SK-N-SH treated with all-trans-retinoic acid at 6 μM for 48 hours (cell line): ENCODE data around the gene LEPR.

Experiments
- ATAC-seq: fragments of 200-7000 bp; cut with Tn5 transposase; 3 replicates; pipeline ENCODE4 v1.9.1; 2020; ENCODE audit warnings: mild to moderate bottlenecking, moderate library complexity
- ARNTL ChIP-seq: fragments of 450-650 bp; formaldehyde crosslinking; IDR thresholded peaks from 2 replicates; pipeline ENCODE4 v1.5.0; 2020; ENCODE audit warnings: low read depth, mild to moderate bottlenecking, moderate library complexity, borderline replicate concordance
- BACH2 ChIP-seq: fragments of 250-450 bp; sonication (Bioruptor Pico); IDR thresholded peaks from 2 replicates; pipeline ENCODE4 v1.9.0; 2021; ENCODE audit warnings: mild to moderate bottlenecking, borderline replicate concordance
- CSDC2 ChIP-seq: fragments of 250-450 bp; sonication (Bioruptor Pico); IDR thresholded peaks from 2 replicates; pipeline ENCODE4 v1.5.0; 2020; ENCODE audit warnings: mild to moderate bottlenecking, moderate library complexity
- GLIS3 ChIP-seq: fragments of 250-450 bp; sonication (Bioruptor Pico); IDR thresholded peaks from 2 replicates; pipeline ENCODE4 v1.5.0; 2020; ENCODE audit warnings: mild to moderate bottlenecking, moderate library complexity
- ISL1 ChIP-seq: fragments of 250-450 bp; sonication (Bioruptor Pico); IDR thresholded peaks from 2 replicates; pipeline ENCODE4 v2.1.2; 2022; ENCODE audit warnings: mild to moderate bottlenecking, moderate library complexity
- RARB ChIP-seq: fragments of 250-450 bp; sonication (Bioruptor Pico); IDR thresholded peaks from 2 replicates; pipeline ENCODE4 v1.8.0; 2021; ENCODE audit warnings: mild to moderate bottlenecking, moderate library complexity
- SNAI2 ChIP-seq: fragments of 250-450 bp; sonication (Bioruptor Pico); IDR thresholded peaks from 2 replicates; pipeline ENCODE4 v1.5.0; 2020; ENCODE audit warnings: mild to moderate bottlenecking, moderate library complexity
- TCF4 ChIP-seq: fragments of 250-450 bp; sonication (Bioruptor Pico); IDR thresholded peaks from 2 replicates; pipeline ENCODE4 v1.8.0; 2021; ENCODE audit warnings: mild to moderate bottlenecking, moderate library complexity, borderline replicate concordance
- TOX ChIP-seq: fragments of 250-450 bp; sonication (Bioruptor Pico); IDR thresholded peaks from 2 replicates; pipeline ENCODE4 v1.8.0; 2021; ENCODE audit warnings: mild to moderate bottlenecking, moderate library complexity, borderline replicate concordance
- ZC3H10 ChIP-seq: fragments of 250-450 bp; sonication (Bioruptor Pico); IDR thresholded peaks from 2 replicates; pipeline ENCODE4 v1.5.1; 2021; ENCODE audit warnings: mild to moderate bottlenecking, moderate library complexity
- ZFP3 ChIP-seq: fragments of 250-450 bp; sonication (Bioruptor Pico); IDR thresholded peaks from 2 replicates; pipeline ENCODE4 v1.5.0; 2020; ENCODE audit warnings: mild to moderate bottlenecking, moderate library complexity
- ZFP30 ChIP-seq: fragments of 450-650 bp; formaldehyde crosslinking; IDR thresholded peaks from 2 replicates; pipeline ENCODE4 v1.5.0; 2022; ENCODE audit warnings: mild to moderate bottlenecking, moderate library complexity
- ZNF8 ChIP-seq: fragments of 450-650 bp; formaldehyde crosslinking; IDR thresholded peaks from 2 replicates; pipeline ENCODE4 v1.5.0; 2020; ENCODE audit warnings: mild to moderate bottlenecking, moderate library complexity
- TF ChIP-seq, protein P1 (sequence below): fragments of 250-450 bp; sonication (Bioruptor Pico); IDR thresholded peaks from 2 replicates; pipeline ENCODE4 v1.5.0; 2020; ENCODE audit warnings: mild to moderate bottlenecking, moderate library complexity
- TF ChIP-seq, protein P2 (sequence below): fragments of 250-450 bp; sonication (Bioruptor Pico); IDR thresholded peaks from 2 replicates; pipeline ENCODE4 v1.5.1; 2020; ENCODE audit warnings: low read depth, mild to moderate bottlenecking, moderate library complexity
- TF ChIP-seq, protein P3 (sequence below): fragments of 250-450 bp; sonication (Bioruptor Pico); IDR thresholded peaks from 2 replicates; pipeline ENCODE4 v1.5.1; 2021; ENCODE audit warnings: mild to moderate bottlenecking, moderate library complexity
- TF ChIP-seq, protein P4 (sequence below): fragments of 250-450 bp; sonication (Bioruptor Pico); IDR thresholded peaks from 2 replicates; pipeline ENCODE4 v1.8.0; 2020; ENCODE audit warnings: mild to moderate bottlenecking, moderate library complexity, borderline replicate concordance

LEPR gene, protein sequence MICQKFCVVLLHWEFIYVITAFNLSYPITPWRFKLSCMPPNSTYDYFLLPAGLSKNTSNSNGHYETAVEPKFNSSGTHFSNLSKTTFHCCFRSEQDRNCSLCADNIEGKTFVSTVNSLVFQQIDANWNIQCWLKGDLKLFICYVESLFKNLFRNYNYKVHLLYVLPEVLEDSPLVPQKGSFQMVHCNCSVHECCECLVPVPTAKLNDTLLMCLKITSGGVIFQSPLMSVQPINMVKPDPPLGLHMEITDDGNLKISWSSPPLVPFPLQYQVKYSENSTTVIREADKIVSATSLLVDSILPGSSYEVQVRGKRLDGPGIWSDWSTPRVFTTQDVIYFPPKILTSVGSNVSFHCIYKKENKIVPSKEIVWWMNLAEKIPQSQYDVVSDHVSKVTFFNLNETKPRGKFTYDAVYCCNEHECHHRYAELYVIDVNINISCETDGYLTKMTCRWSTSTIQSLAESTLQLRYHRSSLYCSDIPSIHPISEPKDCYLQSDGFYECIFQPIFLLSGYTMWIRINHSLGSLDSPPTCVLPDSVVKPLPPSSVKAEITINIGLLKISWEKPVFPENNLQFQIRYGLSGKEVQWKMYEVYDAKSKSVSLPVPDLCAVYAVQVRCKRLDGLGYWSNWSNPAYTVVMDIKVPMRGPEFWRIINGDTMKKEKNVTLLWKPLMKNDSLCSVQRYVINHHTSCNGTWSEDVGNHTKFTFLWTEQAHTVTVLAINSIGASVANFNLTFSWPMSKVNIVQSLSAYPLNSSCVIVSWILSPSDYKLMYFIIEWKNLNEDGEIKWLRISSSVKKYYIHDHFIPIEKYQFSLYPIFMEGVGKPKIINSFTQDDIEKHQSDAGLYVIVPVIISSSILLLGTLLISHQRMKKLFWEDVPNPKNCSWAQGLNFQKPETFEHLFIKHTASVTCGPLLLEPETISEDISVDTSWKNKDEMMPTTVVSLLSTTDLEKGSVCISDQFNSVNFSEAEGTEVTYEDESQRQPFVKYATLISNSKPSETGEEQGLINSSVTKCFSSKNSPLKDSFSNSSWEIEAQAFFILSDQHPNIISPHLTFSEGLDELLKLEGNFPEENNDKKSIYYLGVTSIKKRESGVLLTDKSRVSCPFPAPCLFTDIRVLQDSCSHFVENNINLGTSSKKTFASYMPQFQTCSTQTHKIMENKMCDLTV

DNA sequence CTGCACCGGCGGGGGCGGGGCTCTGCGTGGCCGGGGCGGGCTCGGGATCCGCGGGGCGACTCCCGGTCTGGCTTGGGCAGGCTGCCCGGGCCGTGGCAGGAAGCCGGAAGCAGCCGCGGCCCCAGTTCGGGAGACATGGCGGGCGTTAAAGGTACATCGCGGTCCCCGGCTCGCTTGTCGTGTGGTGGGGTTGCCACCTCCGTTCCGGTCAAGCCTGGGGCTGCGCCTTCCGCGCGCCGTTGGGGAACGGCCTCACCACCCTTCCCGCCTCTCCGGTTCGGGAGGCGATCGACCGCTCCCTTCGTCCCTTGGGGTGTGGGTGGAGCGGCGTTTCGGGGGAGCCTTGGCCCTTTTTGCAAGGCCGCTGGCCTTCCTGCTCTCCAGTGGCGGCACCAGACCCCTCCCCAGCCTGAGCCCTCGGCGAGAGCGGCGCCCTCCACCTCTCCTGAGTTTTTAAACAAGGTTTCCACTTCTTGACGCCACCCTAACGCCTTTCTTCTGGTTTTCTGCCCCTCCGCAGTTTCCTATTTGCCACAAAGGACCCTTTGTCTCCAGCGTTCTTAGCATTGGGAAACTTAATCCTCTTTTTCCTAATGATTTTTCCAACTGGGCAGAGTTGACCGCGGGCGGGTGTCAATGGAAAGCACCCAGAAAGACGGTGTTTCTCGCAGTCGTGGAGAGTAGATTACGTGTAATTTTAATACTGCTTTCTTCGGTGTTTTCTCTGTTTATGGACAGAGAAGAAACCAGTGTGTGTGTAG lies at the start of gene LEPR, which contains the start of gene LEPROT:
LEPR (plus strand) TSS at position 79 of the 761 bp plus-strand sequence. CDS start 144,898 bp downstream, outside the sequence.
LEPROT (plus strand) TSS at position 79 of the 761 bp plus-strand sequence; CDS start at position 136, 57 bp downstream.
- TF ChIP-seq ZFP30, result no peak
- TF ChIP-seq TOX (CRISPR knock-in tag), result no peak
- TF ChIP-seq ZFP3 (CRISPR knock-in tag), result peak; percentile 29; the same call in 1 of the 2 replicates
- TF ChIP-seq, protein P1, sequence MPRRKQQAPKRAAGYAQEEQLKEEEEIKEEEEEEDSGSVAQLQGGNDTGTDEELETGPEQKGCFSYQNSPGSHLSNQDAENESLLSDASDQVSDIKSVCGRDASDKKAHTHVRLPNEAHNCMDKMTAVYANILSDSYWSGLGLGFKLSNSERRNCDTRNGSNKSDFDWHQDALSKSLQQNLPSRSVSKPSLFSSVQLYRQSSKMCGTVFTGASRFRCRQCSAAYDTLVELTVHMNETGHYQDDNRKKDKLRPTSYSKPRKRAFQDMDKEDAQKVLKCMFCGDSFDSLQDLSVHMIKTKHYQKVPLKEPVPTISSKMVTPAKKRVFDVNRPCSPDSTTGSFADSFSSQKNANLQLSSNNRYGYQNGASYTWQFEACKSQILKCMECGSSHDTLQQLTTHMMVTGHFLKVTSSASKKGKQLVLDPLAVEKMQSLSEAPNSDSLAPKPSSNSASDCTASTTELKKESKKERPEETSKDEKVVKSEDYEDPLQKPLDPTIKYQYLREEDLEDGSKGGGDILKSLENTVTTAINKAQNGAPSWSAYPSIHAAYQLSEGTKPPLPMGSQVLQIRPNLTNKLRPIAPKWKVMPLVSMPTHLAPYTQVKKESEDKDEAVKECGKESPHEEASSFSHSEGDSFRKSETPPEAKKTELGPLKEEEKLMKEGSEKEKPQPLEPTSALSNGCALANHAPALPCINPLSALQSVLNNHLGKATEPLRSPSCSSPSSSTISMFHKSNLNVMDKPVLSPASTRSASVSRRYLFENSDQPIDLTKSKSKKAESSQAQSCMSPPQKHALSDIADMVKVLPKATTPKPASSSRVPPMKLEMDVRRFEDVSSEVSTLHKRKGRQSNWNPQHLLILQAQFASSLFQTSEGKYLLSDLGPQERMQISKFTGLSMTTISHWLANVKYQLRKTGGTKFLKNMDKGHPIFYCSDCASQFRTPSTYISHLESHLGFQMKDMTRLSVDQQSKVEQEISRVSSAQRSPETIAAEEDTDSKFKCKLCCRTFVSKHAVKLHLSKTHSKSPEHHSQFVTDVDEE (CRISPR knock-in tag), result 0 out of 2 replicates have a peak, but pooled peaks have one; percentile 33
- peak; percentile 42; the same call in 1 of the 2 replicates for TF ChIP-seq GLIS3
- ATAC-seq, result peak; percentile 70; the same call in 2 of the 3 replicates

- TF ChIP-seq ZC3H10 (CRISPR knock-in tag), result no peak
- TF ChIP-seq, protein P2, sequence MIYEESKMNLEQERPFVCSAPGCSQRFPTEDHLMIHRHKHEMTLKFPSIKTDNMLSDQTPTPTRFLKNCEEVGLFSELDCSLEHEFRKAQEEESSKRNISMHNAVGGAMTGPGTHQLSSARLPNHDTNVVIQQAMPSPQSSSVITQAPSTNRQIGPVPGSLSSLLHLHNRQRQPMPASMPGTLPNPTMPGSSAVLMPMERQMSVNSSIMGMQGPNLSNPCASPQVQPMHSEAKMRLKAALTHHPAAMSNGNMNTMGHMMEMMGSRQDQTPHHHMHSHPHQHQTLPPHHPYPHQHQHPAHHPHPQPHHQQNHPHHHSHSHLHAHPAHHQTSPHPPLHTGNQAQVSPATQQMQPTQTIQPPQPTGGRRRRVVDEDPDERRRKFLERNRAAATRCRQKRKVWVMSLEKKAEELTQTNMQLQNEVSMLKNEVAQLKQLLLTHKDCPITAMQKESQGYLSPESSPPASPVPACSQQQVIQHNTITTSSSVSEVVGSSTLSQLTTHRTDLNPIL (CRISPR knock-in tag), result no peak
- no peak for TF ChIP-seq ISL1 (CRISPR knock-in tag)
- no peak for TF ChIP-seq ZFP3 (CRISPR knock-in tag)
- TF ChIP-seq CSDC2 (CRISPR knock-in tag), result no peak
- no peak for TF ChIP-seq ZFP30
- TF ChIP-seq BACH2, result no peak
- TF ChIP-seq ZNF8 (CRISPR knock-in tag), result no peak
- no peak for TF ChIP-seq SNAI2
- TF ChIP-seq TOX (CRISPR knock-in tag), result no peak
- no peak for TF ChIP-seq ARNTL (CRISPR knock-in tag)
- no peak for ATAC-seq
Observed at GRCh38 chr1:65371544-65371943, 48.9 kb upstream of the LEPR start.

DNA sequence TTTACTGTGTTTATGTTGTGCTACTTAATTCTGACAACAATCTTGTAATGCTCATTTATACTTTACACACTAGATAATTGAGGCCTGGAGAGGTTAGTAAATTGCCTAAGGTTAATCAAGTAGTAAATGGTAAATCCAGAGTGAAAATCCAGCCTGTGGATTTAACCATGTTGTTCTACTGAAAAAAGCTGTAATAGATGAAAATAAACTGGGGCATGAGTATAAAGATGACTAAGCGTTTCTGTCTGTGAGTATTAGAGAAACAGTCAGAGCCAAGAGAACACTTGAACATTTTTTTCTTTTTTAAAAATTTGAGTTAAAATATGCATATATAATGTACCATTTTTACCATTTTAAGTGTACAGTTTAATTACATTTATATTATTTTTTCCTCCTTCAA lies 47.9 kb upstream of the LEPR start:
- TF ChIP-seq GLIS3 (no peak), ZC3H10 (CRISPR knock-in tag) (no peak)
- TF ChIP-seq, protein P2 (CRISPR knock-in tag), result no peak
- no peak for ATAC-seq

DNA sequence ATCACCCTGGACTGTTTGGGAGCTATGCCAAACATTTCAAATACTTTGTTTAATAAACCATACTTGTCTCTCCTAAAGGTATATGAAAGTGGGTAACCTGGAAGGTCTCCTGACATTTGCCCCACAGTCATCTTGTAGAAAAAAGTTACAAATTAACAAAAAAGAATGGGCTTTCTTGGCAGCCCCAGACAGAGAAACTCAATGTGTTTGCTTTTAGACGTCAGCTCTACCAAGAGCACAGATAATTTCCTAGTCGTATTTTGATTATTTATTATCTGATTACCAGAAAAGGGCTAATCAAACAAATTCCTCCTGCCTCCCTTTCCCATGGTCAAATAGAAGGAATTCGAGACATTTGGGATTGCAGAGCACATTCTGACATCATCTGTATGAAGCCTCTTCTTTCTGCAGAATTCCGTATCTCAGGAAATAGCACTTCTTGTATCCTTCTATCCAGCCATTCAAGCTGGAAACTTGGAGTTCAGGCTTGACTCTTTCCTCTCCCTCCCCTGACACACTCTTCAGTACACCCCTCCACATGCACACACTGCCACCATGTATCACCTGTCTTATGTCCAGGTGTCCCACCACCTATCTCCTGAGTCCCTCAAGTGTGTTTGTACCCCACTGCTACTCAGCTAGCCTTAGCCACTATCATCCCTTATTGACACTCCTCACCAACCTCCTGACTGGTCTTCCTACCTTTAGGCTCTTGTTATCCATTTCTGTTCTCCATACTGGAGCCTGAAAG lies 42.8 kb upstream of the LEPR start:
- no peak for ATAC-seq
- TF ChIP-seq TOX (CRISPR knock-in tag), result no peak
- no peak for TF ChIP-seq RARB (CRISPR knock-in tag)
- TF ChIP-seq, protein P2 (CRISPR knock-in tag), result no peak
- TF ChIP-seq CSDC2 (CRISPR knock-in tag), result no peak
- TF ChIP-seq, protein P3, sequence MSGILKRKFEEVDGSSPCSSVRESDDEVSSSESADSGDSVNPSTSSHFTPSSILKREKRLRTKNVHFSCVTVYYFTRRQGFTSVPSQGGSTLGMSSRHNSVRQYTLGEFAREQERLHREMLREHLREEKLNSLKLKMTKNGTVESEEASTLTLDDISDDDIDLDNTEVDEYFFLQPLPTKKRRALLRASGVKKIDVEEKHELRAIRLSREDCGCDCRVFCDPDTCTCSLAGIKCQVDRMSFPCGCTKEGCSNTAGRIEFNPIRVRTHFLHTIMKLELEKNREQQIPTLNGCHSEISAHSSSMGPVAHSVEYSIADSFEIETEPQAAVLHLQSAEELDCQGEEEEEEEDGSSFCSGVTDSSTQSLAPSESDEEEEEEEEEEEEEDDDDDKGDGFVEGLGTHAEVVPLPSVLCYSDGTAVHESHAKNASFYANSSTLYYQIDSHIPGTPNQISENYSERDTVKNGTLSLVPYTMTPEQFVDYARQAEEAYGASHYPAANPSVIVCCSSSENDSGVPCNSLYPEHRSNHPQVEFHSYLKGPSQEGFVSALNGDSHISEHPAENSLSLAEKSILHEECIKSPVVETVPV (CRISPR knock-in tag), result no peak
- no peak for TF ChIP-seq TCF4 (CRISPR knock-in tag)
- TF ChIP-seq ZFP3 (CRISPR knock-in tag), result no peak
- TF ChIP-seq ARNTL (CRISPR knock-in tag), result no peak
- no peak for TF ChIP-seq ZFP30
- TF ChIP-seq BACH2, result no peak
- TF ChIP-seq GLIS3, result no peak
- TF ChIP-seq, protein P4, sequence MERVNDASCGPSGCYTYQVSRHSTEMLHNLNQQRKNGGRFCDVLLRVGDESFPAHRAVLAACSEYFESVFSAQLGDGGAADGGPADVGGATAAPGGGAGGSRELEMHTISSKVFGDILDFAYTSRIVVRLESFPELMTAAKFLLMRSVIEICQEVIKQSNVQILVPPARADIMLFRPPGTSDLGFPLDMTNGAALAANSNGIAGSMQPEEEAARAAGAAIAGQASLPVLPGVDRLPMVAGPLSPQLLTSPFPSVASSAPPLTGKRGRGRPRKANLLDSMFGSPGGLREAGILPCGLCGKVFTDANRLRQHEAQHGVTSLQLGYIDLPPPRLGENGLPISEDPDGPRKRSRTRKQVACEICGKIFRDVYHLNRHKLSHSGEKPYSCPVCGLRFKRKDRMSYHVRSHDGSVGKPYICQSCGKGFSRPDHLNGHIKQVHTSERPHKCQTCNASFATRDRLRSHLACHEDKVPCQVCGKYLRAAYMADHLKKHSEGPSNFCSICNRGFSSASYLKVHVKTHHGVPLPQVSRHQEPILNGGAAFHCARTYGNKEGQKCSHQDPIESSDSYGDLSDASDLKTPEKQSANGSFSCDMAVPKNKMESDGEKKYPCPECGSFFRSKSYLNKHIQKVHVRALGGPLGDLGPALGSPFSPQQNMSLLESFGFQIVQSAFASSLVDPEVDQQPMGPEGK (CRISPR knock-in tag), result no peak
- TF ChIP-seq ZNF8 (CRISPR knock-in tag), result no peak
- TF ChIP-seq ZC3H10 (CRISPR knock-in tag), result no peak
